GM18909 (cell line): ENCODE data around the gene CSF2.

Experiments used
- ATAC-seq: cut with Tn5 transposase; IDR thresholded peaks from one replicate; pipeline ENCODE4 v1.9.1; 2021; ENCODE audit warnings: mild to moderate bottlenecking; ENCODE audit not compliant: unreplicated experiment, poor library complexity

Gene CSF2

GRCh38 chr5:132066871-132067270 is 6.7 kb upstream of the CSF2 start:
- no peak for ATAC-seq

DNA sequence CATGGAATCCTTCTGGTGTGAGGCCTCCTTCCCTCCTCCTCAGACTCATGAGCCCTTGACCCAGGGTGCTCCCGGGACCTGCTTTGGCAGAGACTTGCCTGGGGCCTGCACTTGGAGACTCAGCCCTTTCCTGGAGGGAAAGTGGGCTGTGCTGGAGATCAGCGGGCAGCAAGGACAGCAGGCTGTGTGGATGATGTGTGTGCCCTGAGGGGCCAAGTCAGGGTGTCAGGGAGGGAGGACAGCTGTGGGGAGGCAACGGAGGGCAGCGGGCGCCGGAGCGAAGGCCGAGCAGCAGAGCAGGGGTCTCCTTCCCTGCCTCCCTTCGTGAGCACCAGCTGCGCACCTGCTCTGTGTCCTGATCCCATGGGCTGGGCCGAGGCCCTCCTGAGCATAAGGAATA is 6.1 kb upstream of the CSF2 start:
- ATAC-seq = no peak

GRCh38 chr5:132067941-132068808 is 5.4 kb upstream of the CSF2 start:
- no peak for ATAC-seq

- no peak for ATAC-seq
These were observed 4.0 kb upstream of the CSF2 start for GRCh38 chr5:132069561-132069960.

GRCh38 chr5:132069994-132070393 is 3.6 kb upstream of the CSF2 start:
- ATAC-seq = no peak

DNA sequence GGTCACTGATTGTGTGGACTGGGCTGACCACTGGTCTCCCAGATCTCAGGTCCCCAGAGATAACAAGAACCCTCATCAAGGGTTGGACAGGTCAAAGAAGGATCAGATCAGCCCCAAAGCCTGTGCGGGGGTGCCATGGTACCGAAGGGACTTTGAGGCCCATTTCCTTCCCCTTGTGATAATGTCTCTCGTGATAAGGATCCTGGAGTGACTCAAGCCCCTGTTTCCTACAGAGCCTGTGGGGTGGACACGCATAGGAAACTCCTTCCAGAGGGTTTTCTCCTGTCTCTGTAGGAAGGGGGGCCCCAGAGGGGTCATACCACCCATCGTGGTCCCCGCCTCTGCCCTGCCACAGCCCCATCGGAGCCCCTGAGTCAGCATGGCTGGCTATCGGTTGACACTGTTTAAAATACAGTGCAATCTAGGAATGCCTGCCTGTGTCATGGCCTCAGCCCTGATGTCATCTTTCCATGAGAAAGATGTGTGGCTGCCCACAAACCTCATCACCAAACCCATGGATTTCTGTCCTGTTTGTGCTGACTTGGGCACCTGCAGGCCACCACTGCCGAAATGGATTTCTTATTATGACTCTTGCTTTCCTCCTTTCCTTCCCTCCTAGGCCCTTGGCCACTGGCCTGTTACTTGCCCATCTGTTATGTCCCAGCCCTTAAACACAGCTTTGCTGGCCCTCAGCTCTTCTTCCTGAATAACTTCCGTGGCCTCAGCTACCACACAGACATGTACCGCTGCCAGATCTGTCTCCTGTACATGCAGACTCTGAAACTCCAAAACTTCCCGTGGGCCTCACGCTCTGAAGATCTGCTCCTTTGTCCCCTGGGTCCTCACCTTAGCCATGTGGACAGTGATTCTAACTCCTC is 2.9 kb upstream of the CSF2 start:
- ATAC-seq = no peak

DNA sequence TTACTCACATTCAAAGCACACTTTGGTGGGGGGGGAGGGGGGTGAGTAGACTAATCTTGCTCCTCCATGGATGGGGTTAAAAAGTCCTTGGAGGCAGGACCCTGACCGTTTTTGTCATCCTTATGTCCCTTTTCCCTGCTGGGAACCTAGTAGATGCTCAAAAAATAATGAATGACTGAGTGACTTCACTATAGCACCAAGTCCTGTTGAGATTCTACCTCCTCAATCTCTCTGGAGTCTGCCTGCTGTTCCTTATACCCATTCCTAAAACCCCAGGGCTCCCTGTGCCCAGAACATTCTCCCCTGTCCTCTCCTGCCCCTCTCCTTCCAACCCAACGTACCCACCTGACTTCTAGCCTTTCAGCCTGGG is 2.3 kb upstream of the CSF2 start:
- ATAC-seq = no peak

DNA sequence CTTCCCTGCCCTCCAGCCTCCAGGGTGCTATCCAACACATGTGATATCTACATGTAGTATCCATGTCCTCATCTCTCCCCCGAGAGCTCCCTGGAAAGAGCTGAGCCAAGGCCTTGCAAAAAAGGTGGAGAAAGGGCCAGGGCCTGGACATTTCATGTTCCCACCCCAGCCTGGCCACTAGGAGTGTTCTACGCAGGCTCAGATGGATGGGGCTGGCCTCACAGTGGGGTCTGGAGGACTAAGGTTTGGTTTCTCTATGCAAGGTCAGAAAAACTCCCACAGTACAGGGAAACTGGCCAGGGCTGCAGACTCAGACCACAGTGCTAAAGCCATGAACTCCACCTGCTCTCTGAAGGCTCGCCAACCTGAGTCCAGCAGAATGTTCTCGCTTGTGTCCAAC is 1.5 kb upstream of the CSF2 start:
- ATAC-seq = no peak

- ATAC-seq = no peak
These were observed 1.1 kb upstream of the CSF2 start for GRCh38 chr5:132072528-132072927.

DNA sequence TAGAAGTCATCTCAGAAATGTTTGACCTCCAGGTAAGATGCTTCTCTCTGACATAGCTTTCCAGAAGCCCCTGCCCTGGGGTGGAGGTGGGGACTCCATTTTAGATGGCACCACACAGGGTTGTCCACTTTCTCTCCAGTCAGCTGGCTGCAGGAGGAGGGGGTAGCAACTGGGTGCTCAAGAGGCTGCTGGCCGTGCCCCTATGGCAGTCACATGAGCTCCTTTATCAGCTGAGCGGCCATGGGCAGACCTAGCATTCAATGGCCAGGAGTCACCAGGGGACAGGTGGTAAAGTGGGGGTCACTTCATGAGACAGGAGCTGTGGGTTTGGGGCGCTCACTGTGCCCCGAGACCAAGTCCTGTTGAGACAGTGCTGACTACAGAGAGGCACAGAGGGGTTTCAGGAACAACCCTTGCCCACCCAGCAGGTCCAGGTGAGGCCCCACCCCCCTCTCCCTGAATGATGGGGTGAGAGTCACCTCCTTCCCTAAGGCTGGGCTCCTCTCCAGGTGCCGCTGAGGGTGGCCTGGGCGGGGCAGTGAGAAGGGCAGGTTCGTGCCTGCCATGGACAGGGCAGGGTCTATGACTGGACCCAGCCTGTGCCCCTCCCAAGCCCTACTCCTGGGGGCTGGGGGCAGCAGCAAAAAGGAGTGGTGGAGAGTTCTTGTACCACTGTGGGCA is 642 bp downstream of the CSF2 start:
- ATAC-seq = no peak

- ATAC-seq = peak; percentile 44
These were observed 1.5 kb downstream of the CSF2 start for GRCh38 chr5:132074772-132075718.

DNA sequence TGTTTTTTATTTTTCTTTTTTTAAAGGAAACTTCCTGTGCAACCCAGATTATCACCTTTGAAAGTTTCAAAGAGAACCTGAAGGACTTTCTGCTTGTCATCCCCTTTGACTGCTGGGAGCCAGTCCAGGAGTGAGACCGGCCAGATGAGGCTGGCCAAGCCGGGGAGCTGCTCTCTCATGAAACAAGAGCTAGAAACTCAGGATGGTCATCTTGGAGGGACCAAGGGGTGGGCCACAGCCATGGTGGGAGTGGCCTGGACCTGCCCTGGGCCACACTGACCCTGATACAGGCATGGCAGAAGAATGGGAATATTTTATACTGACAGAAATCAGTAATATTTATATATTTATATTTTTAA is 2.1 kb downstream of the CSF2 start:
- no peak for ATAC-seq

DNA sequence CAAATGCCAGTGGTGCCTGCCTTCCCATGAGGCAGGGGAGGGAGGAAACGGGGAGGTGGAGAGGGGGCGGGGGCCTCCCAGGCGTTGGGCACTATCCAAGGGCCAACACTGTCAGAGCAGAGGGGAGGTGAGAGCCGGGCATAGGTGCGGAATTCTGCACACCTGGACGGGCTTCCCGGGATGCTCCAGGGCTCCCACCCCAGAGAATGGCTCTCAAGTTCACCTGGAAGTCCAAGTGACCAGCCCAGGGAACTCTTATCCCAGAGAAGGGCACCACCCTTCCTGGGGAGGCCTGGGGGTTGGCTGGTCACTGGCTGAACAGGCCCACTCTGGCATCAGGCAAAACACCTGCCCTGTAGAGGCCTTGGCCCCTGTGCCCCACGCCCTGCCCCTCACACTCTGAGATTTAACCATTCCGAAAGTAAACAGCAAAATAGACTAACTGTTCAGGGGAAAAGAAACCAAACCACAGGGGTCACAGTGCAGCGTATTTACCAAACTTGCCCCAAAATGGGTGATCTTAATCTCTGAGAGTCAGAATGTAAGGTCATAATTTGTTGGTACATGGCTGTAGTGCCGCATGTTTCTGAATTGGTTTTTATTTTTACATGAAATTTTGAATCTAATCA is 2.7 kb downstream of the CSF2 start:
- ATAC-seq = no peak

- ATAC-seq = no peak
These were observed 3.4 kb downstream of the CSF2 start for GRCh38 chr5:132076983-132077382.

GRCh38 chr5:132079081-132079480 is 5.5 kb downstream of the CSF2 start:
- no peak for ATAC-seq

DNA sequence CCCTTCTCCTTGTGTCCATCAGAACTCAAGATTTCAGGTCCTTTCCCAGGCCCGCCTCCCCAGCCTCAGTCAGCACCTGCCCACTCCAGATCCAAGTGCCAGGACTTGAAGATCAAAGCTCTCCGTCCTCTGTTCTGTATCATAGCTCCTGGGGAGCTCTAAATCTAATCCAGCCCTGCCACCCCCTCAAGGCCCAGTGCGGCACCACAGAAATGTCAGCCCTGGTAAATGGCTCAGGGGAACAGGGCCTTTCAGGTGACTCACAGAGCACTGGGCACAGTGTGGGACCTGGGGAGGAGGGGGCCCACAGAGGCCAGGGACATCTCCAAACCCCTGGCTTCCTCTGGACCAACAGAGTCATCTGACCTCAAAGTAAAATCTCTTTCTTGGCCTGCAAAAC is 6.0 kb downstream of the CSF2 start:
- no peak for ATAC-seq

DNA sequence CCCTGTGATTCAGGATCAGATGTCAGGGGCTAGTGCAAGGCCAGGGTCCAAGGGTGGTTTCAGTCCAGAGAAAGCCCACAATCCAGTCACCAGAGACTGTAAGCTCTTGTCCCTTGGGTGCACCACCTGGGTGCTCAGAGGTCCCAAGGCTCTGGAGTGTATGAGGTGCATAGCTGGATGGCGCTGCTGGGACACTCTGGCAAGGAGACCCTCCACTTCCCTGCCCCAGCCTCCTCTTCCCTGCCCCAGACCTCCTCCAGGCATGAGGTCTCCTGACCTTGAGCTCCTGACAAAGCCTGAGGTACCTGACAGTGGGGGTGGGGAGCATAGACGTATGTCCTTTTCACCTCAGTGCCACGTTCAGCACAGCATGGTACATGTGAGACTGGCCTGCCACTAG is 7.0 kb downstream of the CSF2 start:
- no peak for ATAC-seq

DNA sequence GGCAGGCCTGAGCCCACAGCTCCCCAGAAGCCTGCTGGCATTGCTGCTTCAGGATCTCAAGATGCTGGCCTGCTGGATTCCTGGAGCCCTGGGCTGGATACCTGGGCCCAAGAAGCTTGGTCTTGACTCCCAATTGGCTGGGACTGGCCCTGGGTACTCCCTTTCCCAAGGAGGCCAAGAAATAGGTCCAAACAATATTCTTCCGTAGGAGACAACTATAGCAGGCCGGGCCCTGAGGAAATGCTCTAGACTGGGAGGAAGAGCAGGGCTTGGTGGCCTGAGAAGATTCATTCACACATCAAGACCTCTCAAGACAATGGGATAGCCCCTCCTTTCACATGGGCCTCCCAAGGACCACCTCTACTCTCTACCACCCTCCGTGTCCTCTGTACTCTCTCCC is 7.9 kb downstream of the CSF2 start:
- no peak for ATAC-seq

DNA sequence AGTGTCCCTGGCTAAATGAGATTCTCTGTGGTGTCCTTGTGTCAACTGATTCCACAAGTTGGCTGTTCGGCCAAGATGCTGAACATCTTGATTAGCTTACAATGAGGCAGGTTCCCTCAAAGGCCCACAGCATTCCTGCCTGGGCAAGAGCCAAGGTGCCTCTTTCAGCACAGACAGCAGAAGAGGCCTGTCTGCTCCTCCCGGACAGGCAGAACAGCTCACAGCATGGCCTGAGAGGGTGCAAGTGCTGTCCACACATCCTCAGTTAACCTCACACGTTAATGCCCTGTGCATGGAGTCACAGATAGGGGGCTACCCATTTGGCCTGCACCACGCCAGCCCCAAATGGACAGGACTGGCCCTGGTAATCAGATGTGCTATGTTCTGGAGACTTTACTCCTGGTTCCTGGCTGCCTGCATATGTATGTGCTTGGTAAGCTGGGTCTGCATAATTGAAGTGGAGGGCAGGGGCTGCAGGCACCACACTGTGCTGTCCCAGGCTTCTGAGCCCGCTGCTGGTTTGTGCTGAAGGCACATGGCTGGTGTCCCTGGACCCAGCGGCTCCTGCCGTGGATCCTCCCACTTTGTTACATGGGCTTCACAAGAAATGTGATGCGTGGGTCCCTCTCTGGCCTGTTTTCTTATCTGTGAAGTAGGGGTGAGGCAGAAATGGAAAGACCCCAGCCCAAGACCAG is 8.9 kb downstream of the CSF2 start:
- no peak for ATAC-seq
